Occipital lobe (tissue), 2 donors: ENCODE results near the gene KIAA0513. TPM values are rescaled to one million over a fixed set of nuclear protein-coding genes. Genes with fewer than 3 reads are reported as not detected.
"Not testable (repeated sequence)": the region's sequence is repeated elsewhere in the genome, so short reads cannot be mapped to it uniquely, and the experiment has no call there.

ENCODE experiments used
- DNase-seq: peaks from one replicate; lab custom pipeline; 2025; lab: John Stamatoyannopoulos, UW
- total RNA-seq: library from RNA; depleted of rRNA; stranded (reverse); fragments of >200 nt; gene quantifications from one replicate; pipeline ENCODE4 v1.2.3, GENCODE V29; 2014

KIAA0513 gene
- total RNA-seq, 1 donor from 2014 or later = 53.7 TPM

- DNase-seq = peak; percentile 32
Observed at GRCh38 chr16:85048921-85049562, 21.4 kb downstream of the KIAA0513 start.

- DNase-seq = no peak
Observed at GRCh38 chr16:85049706-85050305, 22.2 kb downstream of the KIAA0513 start.

- DNase-seq = no peak
Observed at GRCh38 chr16:85051067-85051581, 23.5 kb downstream of the KIAA0513 start.

GRCh38 chr16:85051683-85052082, 24.1 kb downstream of the KIAA0513 start:
- no peak for DNase-seq

- no peak for DNase-seq
Observed at GRCh38 chr16:85052536-85052935, 24.9 kb downstream of the KIAA0513 start.

GRCh38 chr16:85054321-85054720, 26.7 kb downstream of the KIAA0513 start:
- not testable (repeated sequence) for DNase-seq

- DNase-seq = no peak
Observed at GRCh38 chr16:85054948-85055492, 27.4 kb downstream of the KIAA0513 start.

GRCh38 chr16:85055493-85056210, 28.1 kb downstream of the KIAA0513 start:
- peak; percentile 46 for DNase-seq

GRCh38 chr16:85056211-85056748, 28.7 kb downstream of the KIAA0513 start:
- DNase-seq = no peak

GRCh38 chr16:85057212-85057889, 29.8 kb downstream of the KIAA0513 start:
- DNase-seq = no peak

- DNase-seq = no peak
Observed at GRCh38 chr16:85057948-85058347, 30.4 kb downstream of the KIAA0513 start.

- DNase-seq = no peak
Observed at GRCh38 chr16:85058909-85059308, 31.3 kb downstream of the KIAA0513 start.

GRCh38 chr16:85061566-85061965, 34.0 kb downstream of the KIAA0513 start:
- DNase-seq = no peak

GRCh38 chr16:85062323-85062722, 34.7 kb downstream of the KIAA0513 start:
- DNase-seq = no peak

- DNase-seq = peak; percentile 37
Observed at GRCh38 chr16:85062845-85063244, 35.2 kb downstream of the KIAA0513 start.

- no peak for DNase-seq
Observed at GRCh38 chr16:85064186-85064585, 36.6 kb downstream of the KIAA0513 start.

GRCh38 chr16:85065099-85065498, 37.5 kb downstream of the KIAA0513 start:
- DNase-seq = no peak

- no peak for DNase-seq
Observed at GRCh38 chr16:85066346-85066885, 38.8 kb downstream of the KIAA0513 start.

- DNase-seq = no peak
Observed at GRCh38 chr16:85067024-85067423, 39.4 kb downstream of the KIAA0513 start.

- no peak for DNase-seq
Observed at GRCh38 chr16:85067426-85067825, 39.8 kb downstream of the KIAA0513 start.

GRCh38 chr16:85068746-85069145, 41.2 kb downstream of the KIAA0513 start:
- no peak for DNase-seq
